KOPT-K1 (cell line): ENCODE measurements around the gene UVRAG.

Experiments
- H3K27ac ChIP-seq: fragments of 200-600 bp; sonication (generic); 2 replicates; pipeline ENCODE4 v1.5.1; 2016; ENCODE audit warnings: antibody characterized with exemption, mild to moderate bottlenecking, low read depth, low read length; ENCODE audit not compliant: poor library complexity, severe bottlenecking
- H3K36me3 ChIP-seq: fragments of 200-600 bp; sonication (generic); 2 replicates; pipeline ENCODE4 v1.5.1; 2017; ENCODE audit warnings: antibody characterized with exemption, mild to moderate bottlenecking, low read length, moderate library complexity; ENCODE audit not compliant: insufficient read depth
- H3K9me3 ChIP-seq: fragments of 200-600 bp; sonication (generic); 2 replicates; pipeline ENCODE4 v1.5.1; 2017; ENCODE audit warnings: antibody characterized with exemption, low read length, mild to moderate bottlenecking; ENCODE audit not compliant: insufficient read depth, poor library complexity, severe bottlenecking

UVRAG gene

DNA sequence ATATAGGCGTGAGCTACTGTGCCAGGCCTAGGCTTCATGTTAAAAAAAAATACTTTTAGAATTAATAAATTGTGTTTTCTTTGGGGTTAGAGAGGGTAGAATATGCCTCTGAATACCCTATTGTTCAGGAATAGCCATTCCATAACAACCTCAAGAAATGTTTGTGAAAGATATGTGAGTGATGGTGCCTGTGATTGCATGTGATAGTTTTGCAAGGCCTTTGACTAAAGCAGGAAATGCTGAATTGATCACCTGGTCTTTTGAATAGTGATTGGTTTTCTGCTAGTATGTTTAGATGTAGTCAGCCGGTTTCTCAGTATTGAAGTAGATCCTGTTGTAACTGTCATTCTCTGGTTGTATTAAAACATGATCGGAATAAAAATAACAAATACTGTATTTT, 73.4 kb downstream of the UVRAG start:
- Histone ChIP-seq H3K27ac (no peak overlapping the region), H3K9me3 (no peaks in the 10 kb centered on the region), H3K36me3 (peaks cover 33% of the 10 kb centered on the region)

DNA sequence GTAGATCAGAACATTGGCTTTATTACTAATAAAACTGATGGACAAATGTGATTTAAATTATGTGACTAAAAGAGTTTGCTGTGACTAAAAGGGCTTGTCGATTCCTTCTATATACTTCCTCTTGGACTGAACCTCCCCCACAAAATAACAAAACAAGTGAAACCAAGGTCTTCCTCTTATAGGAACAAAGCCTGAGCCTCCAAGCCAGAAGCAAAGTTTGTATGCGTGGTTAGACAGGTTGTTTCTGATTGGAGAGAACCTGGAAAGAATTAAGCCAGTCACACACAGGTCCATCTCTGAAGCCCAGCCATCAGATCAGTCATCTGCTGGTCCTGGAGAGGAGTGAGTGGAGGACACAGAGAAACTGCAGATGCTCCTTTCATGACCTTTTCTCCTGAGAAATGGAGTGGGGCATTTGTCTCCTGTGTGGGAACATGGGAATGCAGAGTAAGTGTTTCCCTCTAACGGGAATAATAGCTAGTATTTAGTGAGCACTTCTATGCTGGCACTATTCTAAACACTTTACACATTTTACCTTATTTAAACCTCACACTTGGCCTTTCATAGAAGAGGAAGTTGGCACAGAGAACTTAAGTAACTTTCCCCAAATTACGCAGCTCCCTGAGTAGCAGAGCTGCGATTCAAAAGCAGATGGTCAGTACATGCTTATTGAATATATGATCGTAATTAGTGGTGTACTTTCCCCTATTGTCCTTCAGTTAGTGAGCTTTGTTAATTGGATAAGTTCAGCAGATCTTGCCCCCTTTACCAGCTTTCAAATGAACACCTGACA, 77.1 kb downstream of the UVRAG start:
- Histone ChIP-seq H3K9me3 (no peaks in the 10 kb centered on the region), H3K36me3 (peaks cover 39% of the 10 kb centered on the region), H3K27ac (no peak overlapping the region)

DNA sequence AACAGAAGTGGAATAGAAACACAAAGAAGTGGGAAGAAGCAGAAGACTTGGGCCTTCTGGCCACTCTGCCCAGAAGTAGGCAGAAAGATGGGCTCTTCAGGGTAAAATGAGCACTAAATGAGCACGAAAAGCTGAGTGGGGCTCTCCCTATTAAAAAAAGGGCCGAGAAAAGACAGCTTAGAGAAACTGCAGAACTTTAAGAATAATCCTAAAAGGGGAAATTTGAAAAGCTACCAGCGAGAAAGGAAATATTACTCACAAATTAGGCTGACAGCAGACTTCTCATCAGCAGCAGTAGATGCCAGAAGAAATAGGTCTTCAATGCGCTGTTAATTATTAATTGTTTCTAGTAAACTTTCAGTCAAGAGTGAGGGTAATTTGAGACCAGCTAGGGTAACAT, 78.2 kb downstream of the UVRAG start:
- H3K36me3 ChIP-seq = peaks cover 39% of the 10 kb centered on the region
- H3K27ac ChIP-seq = no peak overlapping the region
- no peaks in the 10 kb centered on the region for H3K9me3 ChIP-seq

DNA sequence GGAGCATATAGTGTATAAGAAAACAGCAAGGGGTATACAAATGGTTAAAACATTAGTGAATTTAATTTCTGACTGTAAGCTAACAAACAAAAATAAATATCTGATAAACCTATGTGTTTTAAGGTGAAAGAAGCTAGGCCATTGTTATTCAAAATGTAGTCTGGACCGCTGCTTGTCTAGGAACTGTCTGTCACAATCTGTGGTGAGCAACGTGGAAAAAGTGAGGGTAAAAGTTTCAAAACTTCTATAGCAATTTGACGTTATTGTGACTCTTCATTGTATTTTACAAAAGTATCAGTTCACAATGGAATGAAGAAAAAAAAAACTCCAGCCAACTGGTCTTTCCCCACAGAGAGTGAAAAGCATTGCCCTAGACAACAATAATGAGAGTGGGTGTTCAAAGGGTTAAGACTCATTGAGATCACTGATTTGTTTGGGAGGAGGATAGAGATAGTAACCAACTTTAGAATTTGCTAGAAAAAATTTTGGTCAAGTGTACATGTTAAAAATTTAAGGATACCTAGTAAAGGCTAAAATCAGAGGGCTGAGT, 79.1 kb downstream of the UVRAG start:
- no peak overlapping the region for H3K27ac ChIP-seq
- peaks cover 39% of the 10 kb centered on the region for H3K36me3 ChIP-seq
- H3K9me3 ChIP-seq = no peaks in the 10 kb centered on the region

- Histone ChIP-seq H3K9me3 (no peaks in the 10 kb centered on the region), H3K36me3 (peaks cover 25% of the 10 kb centered on the region), H3K27ac (no peak overlapping the region)
Observed at GRCh38 chr11:75896843-75897419, 81.9 kb downstream of the UVRAG start.

DNA sequence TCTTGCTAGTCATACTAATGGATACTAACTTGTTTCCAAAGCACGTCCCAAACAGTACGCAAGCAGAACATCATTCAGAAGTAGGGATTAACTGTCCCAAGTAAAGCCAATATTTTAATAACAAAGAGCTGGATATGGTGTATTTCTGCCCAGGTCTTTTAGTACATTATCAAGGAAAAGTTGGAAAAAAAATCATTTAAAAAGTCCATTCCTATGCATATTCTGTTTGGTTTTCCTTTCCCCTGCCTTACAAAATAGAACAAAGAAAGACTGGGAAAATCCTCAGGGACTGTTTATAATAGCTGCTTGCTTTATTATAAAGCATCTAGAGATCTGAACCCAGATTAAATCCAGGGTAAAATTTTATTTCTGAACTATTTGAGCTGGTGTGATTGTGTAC, 83.9 kb downstream of the UVRAG start:
- Histone ChIP-seq H3K36me3 (peaks cover 5% of the 10 kb centered on the region; the same call in 1 of the 2 replicates), H3K9me3 (no peaks in the 10 kb centered on the region), H3K27ac (no peak overlapping the region)

GRCh38 chr11:75899806-75900205, 84.8 kb downstream of the UVRAG start:
- no peak overlapping the region for H3K27ac ChIP-seq
- no peaks in the 10 kb centered on the region for H3K9me3 ChIP-seq
- H3K36me3 ChIP-seq = peaks cover 3% of the 10 kb centered on the region; the same call in 1 of the 2 replicates

DNA sequence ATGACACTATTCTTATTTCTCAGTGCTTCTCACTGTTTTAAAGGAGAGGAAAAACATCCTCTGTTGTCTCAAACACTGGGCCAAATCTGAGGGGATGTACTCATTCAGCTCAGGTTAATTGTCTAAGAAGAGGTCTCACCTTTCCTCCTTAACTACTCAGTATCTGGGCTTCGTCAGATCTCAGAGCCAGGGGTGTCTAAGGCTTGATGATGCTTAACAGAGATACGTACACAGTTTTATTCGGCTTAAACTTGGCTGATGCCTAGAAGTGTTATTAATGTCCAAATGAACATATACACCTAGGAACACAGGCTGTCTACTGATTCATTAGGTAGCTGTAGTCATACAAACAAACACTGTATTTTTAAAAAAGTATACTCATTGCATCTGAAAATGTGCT, 85.8 kb downstream of the UVRAG start:
- no peaks in the 10 kb centered on the region for H3K9me3 ChIP-seq
- no peak overlapping the region for H3K27ac ChIP-seq
- peaks cover 3% of the 10 kb centered on the region; the same call in 1 of the 2 replicates for H3K36me3 ChIP-seq

DNA sequence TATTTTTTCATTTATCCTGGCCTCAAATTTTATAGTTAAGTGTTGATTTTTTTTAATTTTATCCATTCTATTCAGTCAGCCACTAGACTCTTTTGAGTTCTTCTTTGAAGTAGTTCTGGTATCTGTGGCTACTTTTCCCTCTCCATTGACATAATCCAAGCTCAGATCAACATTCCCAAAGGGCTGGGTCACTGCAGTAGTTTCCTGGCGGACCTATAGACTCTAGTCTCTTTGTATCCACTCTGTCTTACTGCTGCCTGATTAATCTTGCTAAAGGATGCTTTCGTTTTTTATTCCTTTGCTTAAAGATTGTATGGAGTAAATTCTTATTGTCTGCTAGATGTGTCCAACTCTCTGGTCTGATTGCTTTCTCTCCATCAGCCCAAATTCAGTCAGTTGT, 87.6 kb downstream of the UVRAG start:
- 0 out of 2 replicates have a peak, but pooled peaks cover 3% of the 10 kb centered on the region for H3K36me3 ChIP-seq
- H3K9me3 ChIP-seq = no peaks in the 10 kb centered on the region
- H3K27ac ChIP-seq = no peak overlapping the region

DNA sequence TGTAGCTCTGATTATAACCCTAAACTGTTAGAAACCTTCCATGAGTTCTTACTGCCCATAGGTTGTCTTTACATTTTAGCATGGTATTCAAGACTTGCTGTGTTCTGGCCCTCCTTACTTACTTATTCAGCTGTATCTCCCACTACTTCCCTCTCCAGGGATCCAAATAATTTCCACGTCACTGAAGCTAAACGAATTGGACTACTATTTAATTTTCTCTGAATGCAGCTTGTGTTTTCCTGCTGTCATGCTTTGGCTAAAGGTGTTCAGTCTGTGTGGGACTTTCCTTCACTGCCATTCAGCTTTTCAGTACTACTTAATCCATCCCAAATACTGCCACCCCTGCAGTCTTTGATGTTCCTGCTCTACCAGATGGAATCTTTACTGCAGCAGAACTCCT, 88.3 kb downstream of the UVRAG start:
- 0 out of 2 replicates have a peak, but pooled peaks cover 3% of the 10 kb centered on the region for H3K36me3 ChIP-seq
- no peak overlapping the region for H3K27ac ChIP-seq
- no peaks in the 10 kb centered on the region for H3K9me3 ChIP-seq

- Histone ChIP-seq H3K9me3 (no peaks in the 10 kb centered on the region), H3K27ac (no peak overlapping the region), H3K36me3 (no peaks in the 10 kb centered on the region)
Observed at GRCh38 chr11:75905434-75905833, 90.4 kb downstream of the UVRAG start.

DNA sequence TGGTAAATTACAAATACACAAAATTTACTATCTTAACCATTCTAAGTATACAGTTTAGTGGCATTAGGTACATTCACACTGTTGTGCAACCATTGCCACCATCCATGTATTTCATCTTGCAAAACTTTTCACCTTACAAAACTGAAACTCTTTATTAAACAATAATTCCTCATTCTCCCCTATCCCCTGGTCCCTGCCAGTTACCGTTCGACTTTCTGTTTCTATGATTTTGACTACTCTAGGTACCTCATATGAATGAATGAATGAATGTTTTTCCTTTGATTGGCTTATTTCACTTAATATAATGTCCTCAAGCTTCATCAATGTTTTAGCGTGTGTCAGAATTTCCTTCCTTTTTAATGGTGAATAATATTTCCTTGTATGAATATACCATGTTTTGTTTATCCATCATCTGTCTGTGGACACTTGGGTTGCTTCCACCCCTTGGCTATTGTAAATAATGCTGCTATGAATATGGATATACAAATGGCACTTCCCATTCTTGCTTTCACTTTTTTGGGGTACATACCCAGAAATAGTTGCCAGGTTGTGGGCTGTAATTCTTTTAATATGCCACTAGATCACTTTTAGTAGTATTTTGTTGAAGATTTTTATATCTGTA, 93.0 kb downstream of the UVRAG start:
- Histone ChIP-seq H3K36me3 (peaks cover 13% of the 10 kb centered on the region), H3K9me3 (no peaks in the 10 kb centered on the region), H3K27ac (no peak overlapping the region)

DNA sequence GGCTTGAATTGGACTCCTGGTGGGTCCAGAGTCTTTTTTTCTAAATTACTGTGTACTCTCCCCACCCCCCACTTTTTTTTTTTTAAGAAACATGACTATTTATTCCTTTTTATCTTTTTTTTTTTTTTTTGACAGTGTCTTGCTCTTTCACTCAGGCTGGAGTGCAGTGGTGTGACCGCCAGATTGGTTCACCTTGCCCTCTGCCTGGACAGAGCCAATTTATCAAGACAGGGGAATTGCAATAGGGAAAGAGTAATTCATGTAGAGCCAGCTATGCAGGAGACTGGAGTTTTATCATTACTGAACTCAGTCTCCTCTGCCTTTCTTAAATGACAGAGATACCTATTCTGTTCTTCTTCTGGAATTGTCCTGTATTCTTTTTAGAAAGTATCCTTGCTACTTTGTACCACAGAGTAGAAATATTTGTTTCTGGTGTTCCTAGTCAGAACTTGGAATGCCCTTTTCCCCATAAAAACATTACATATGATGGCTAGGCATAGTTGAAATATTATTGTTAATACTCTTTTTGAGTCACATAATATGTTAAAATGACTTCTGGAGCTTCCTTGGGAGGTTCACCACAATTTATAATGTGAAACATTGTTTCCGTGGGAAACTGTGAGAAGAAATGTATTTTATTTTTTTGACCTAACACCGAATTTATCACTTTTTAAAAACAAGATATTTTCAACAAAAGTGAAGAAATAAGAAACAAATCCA, 95.6 kb downstream of the UVRAG start:
- Histone ChIP-seq H3K27ac (no peak overlapping the region), H3K36me3 (peaks cover 22% of the 10 kb centered on the region), H3K9me3 (no peaks in the 10 kb centered on the region)

DNA sequence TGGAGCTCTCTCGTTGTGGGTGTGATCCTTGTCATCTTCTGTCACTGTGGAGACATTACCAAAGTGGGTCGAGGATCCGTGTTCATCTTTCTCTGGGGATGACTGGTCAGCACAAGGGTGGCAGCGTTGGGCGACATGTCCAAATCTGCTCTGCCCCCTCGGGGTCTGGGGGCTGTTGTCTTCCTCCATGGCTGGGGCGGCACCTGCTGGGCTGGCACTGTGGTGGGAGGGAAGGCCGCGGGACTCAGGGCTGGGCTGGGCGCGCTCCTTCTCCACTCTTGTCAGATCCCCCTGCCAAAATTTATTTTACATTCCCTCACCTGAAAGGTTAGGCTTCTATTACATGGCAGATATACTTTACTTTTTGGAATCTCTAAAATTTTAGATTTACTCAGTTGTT, 96.4 kb downstream of the UVRAG start:
- Histone ChIP-seq H3K27ac (no peak overlapping the region), H3K36me3 (peaks cover 22% of the 10 kb centered on the region)

GRCh38 chr11:75913984-75914383, 99.0 kb downstream of the UVRAG start:
- H3K9me3 ChIP-seq = no peaks in the 10 kb centered on the region
- H3K36me3 ChIP-seq = peaks cover 22% of the 10 kb centered on the region
- no peak overlapping the region for H3K27ac ChIP-seq

More for the DNA sequence above, 96.4 kb downstream of the UVRAG start:
- H3K9me3 ChIP-seq = no peaks in the 10 kb centered on the region
